B cell (primary cell): ENCODE measurements around the gene CCDC43. TPM values are rescaled to one million over a fixed set of nuclear protein-coding genes. Genes with fewer than 3 reads are reported as not detected.

Experiments used
- ATAC-seq: fragments of 200-7000 bp; cut with Tn5 transposase; one replicate; pipeline ENCODE4 v1.10.0; 2021; ENCODE audit warnings: low read depth, mild to moderate bottlenecking, moderate number of reproducible peaks, moderate library complexity
- CTCF ChIA-PET: fragments of 350-600 bp; sonication (Branson Sonifier 250); formaldehyde crosslinking; loops from one replicate; lab custom pipeline; 2021; ENCODE audit warnings: antibody characterized with exemption, inconsistent platforms; lab: Charles Lee
- POLR2A ChIA-PET: fragments of 350-600 bp; sonication (Branson Sonifier 250); formaldehyde crosslinking; loops from one replicate; lab custom pipeline; 2021; ENCODE audit warnings: antibody characterized with exemption; lab: Charles Lee
- DNase-seq: peaks from one replicate; pipeline ENCODE4 v3.0.0; 2013
- H2AFZ ChIP-seq: 2 replicates; pipeline ENCODE4 v1.6.1; 2012; ENCODE audit warnings: mild to moderate bottlenecking, low read depth, low read length; ENCODE audit not compliant: insufficient read depth, poor library complexity, severe bottlenecking
- H3K27ac ChIP-seq, 2 donors: 1 replicate in 1 of 2; 2 replicates in 1 of 2; pipeline ENCODE4 v1.5.1; 2012 to 2013; ENCODE audit warnings: low read length in 2 of 2, mild to moderate bottlenecking in 2 of 2, moderate library complexity in 1 of 2
- H3K27me3 ChIP-seq, 4 experiments: fragments of 200-600 bp in 1 of 4; sonication (generic) in 1 of 4; replicated peaks in 1 of 4; 1 replicate in 2 of 4; 2 replicates in 2 of 4; pipeline versions ENCODE4 v1.6.1 to v1.7.0; 2013 to 2016; ENCODE audit warnings: low read length in 3 of 4, mild to moderate bottlenecking in 2 of 4, mixed read lengths in 1 of 4, moderate library complexity in 1 of 4; ENCODE audit not compliant: insufficient read depth in 4 of 4, control insufficient read depth in 3 of 4; ENCODE audit errors: control extremely low read depth in 1 of 4
- H3K36me3 ChIP-seq, 2 experiments: replicated peaks in 1 of 2; 1 replicate in 1 of 2; 2 replicates in 1 of 2; pipeline versions ENCODE4 v1.6.1 to v1.7.1; 2013; ENCODE audit warnings: low read length in 1 of 2; ENCODE audit not compliant: insufficient read depth in 2 of 2, control insufficient read depth in 1 of 2; ENCODE audit errors: control extremely low read depth in 1 of 2, extremely low read depth in 1 of 2
- H3K4me1 ChIP-seq, 2 donors: fragments of 200-600 bp in 1 of 2; sonication (generic) in 1 of 2; 1 replicate in 1 of 2; 2 replicates in 1 of 2; pipeline versions ENCODE4 v1.5.1 to v1.6.1; 2013 to 2017; ENCODE audit warnings: low read length in 2 of 2; ENCODE audit not compliant: control insufficient read depth in 2 of 2, insufficient read depth in 2 of 2
- H3K4me2 ChIP-seq: replicated peaks from 2 replicates; pipeline ENCODE3; 2012; ENCODE audit warnings: mild to moderate bottlenecking, low read depth, low read length; ENCODE audit not compliant: poor library complexity, severe bottlenecking
- H3K4me3 ChIP-seq, 5 experiments: fragments of 200-600 bp in 1 of 5; sonication (generic) in 1 of 5; 1 replicate in 3 of 5; 2 replicates in 2 of 5; pipeline versions ENCODE4 v1.5.1 to v1.7.0; 2011 to 2016; ENCODE audit warnings: low read length in 4 of 5, mild to moderate bottlenecking in 4 of 5, low read depth in 2 of 5, control low read depth in 1 of 5, moderate library complexity in 1 of 5; ENCODE audit not compliant: insufficient read depth in 1 of 5; ENCODE audit errors: control extremely low read depth in 1 of 5, extremely low read depth in 1 of 5
- H3K79me2 ChIP-seq: fragments of 200-600 bp; sonication (generic); one replicate; pipeline ENCODE4 v1.6.0; 2016; ENCODE audit warnings: low read length; ENCODE audit not compliant: control insufficient read depth, insufficient read depth
- H3K9ac ChIP-seq: fragments of 200-600 bp; sonication (generic); 2 replicates; pipeline ENCODE4 v1.6.1; 2017; ENCODE audit warnings: mild to moderate bottlenecking, low read length, moderate library complexity
- H3K9me3 ChIP-seq, 3 donors: one replicate each; pipeline versions ENCODE4 v1.6.1 to v1.7.1; 2013; ENCODE audit warnings: low read length in 2 of 3; ENCODE audit not compliant: control insufficient read depth in 2 of 3, insufficient read depth in 1 of 3; ENCODE audit errors: control extremely low read depth in 1 of 3
- H4K20me1 ChIP-seq: 2 replicates; pipeline ENCODE4 v1.6.0; 2012; ENCODE audit warnings: mild to moderate bottlenecking, low read length; ENCODE audit not compliant: insufficient read depth, control insufficient read depth, poor library complexity, severe bottlenecking
- H3K27ac Mint-ChIP-seq: one replicate; pipeline ENCODE4 v1.8.0; 2021; ENCODE audit warnings: mixed read lengths
- H3K27me3 Mint-ChIP-seq: one replicate; pipeline ENCODE4 v1.8.0; 2021; ENCODE audit warnings: mixed read lengths
- H3K4me1 Mint-ChIP-seq: one replicate; pipeline ENCODE4 v1.8.0; 2021; ENCODE audit warnings: mixed read lengths
- H3K4me3 Mint-ChIP-seq: one replicate; pipeline ENCODE4 v1.8.0; 2021; ENCODE audit warnings: mixed read lengths
- H3K9me3 Mint-ChIP-seq: one replicate; pipeline ENCODE4 v1.8.0; 2022; ENCODE audit warnings: mixed read lengths; ENCODE audit not compliant: insufficient read depth
- EZH2 ChIP-seq: IDR thresholded peaks from 2 replicates; pipeline ENCODE4 v1.6.1; 2012; ENCODE audit warnings: borderline replicate concordance, low read depth, mild to moderate bottlenecking, moderate library complexity, low read length; ENCODE audit not compliant: insufficient read depth, poor library complexity, severe bottlenecking
- WGBS: methylation state at CpG from one replicate; pipeline ENCODE4 v1.1.5; 2013; ENCODE audit warnings: missing lambda C conversion rate; ENCODE audit not compliant: insufficient coverage; 5-methylcytosine and 5-hydroxymethylcytosine counted together
- intact Hi-C: fragments of 100-400 bp; cut with micrococcal nuclease; formaldehyde crosslinking; loops from one replicate; pipeline ENCODE4 v1.10.0; 2022
- polyA plus RNA-seq: library from polyadenylated mRNA; depleted of rRNA; stranded (reverse); fragments of >200 nt; gene quantifications from 2 replicates; pipeline ENCODE4 v1.2.3, GENCODE V29; 2012
- total RNA-seq, 2 donors: library from RNA; stranded (reverse); fragments of 120-200 nt in 1 of 2; gene quantifications; 1 replicate in 1 of 2; 2 replicates in 1 of 2; pipeline versions ENCODE4 v1.2.3 to v1.2.4, GENCODE V29; 2013 to 2022
- TF ChIP-seq, protein P1 (sequence below): fragments of 200-600 bp; IDR thresholded peaks from one replicate; pipeline ENCODE4 v1.8.0; 2022; ENCODE audit warnings: antibody characterized with exemption, mild to moderate bottlenecking

CCDC43 gene
- total and polyA plus RNA-seq, 2 donors (not counting 1 experiment from before 2014, with no cell fraction given): 3.3 to 22.7 TPM

DNA sequence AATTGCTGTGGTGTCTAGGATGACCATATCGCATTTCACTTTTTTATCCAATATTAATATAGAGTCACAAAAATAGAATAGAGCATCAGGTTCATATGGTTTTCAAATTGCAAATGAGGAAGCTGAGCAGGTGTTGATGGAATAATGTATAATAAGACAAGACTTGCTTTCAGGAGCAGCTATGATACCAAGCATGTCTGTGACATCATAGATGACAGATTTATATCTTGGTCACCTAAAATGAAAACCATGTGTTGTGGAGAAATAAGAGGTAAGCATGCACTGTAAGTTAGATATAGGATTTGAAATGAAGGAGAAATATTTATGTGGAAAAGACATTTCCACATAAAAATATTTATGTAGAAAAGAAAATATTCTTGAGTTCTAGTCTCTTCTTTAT lies 24.7 kb downstream of the CCDC43 start:
- Mint-ChIP-seq H3K27me3 (peaks cover 6% of the 10 kb centered on the region), H3K9me3 (no peaks in the 10 kb centered on the region), H3K4me1 (no peaks in the 10 kb centered on the region), H3K4me3 (no peak overlapping the region), H3K27ac (no peak overlapping the region)
- ATAC-seq (no peak), DNase-seq (no peak)
- intact Hi-C loops: no loop called here
- no peaks in the 10 kb centered on the region for H3K9me3 ChIP-seq
- WGBS: no CpG with 5 or more reads among the region's 1 CpG
- H3K4me1 ChIP-seq: no peaks in the 10 kb centered on the region
- H3K9ac ChIP-seq: no peak overlapping the region
- H3K27me3 ChIP-seq: peaks cover 0 to 3% (median 0%) of the 10 kb centered on the region in 4 experiments
- no peaks in the 10 kb centered on the region for H4K20me1 ChIP-seq
- H3K4me2 ChIP-seq: no peak overlapping the region
- no peak overlapping the region for H2AFZ ChIP-seq
- no peaks in the 10 kb centered on the region for H3K79me2 ChIP-seq
- H3K36me3 ChIP-seq: no peaks in the 10 kb centered on the region
- CTCF ChIA-PET: no interaction called here
- POLR2A ChIA-PET: no interaction called here
- H3K4me3 ChIP-seq: no peak overlapping the region
- TF ChIP-seq EZH2: no peak
- TF ChIP-seq, protein P1, sequence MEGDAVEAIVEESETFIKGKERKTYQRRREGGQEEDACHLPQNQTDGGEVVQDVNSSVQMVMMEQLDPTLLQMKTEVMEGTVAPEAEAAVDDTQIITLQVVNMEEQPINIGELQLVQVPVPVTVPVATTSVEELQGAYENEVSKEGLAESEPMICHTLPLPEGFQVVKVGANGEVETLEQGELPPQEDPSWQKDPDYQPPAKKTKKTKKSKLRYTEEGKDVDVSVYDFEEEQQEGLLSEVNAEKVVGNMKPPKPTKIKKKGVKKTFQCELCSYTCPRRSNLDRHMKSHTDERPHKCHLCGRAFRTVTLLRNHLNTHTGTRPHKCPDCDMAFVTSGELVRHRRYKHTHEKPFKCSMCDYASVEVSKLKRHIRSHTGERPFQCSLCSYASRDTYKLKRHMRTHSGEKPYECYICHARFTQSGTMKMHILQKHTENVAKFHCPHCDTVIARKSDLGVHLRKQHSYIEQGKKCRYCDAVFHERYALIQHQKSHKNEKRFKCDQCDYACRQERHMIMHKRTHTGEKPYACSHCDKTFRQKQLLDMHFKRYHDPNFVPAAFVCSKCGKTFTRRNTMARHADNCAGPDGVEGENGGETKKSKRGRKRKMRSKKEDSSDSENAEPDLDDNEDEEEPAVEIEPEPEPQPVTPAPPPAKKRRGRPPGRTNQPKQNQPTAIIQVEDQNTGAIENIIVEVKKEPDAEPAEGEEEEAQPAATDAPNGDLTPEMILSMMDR: no peak
- no peak overlapping the region for H3K27ac ChIP-seq

DNA sequence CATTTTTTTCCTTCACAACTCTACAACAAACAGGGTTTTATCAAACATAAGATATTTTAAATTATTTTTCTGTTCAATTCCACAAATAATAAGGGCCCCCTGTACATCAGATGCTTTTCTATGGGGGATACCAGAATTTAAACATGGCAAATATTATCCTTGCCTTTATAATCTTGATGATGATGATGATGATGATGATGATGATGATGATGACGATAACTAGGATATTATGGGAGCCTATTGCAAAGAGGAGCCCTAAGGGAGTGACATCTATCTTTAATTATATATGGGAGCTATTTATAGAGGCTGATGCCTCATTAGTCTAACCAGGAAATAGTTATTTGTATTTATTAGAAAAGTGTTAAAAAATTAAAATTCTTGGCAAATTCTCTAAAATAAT lies 26.5 kb downstream of the CCDC43 start:
- Histone ChIP-seq H3K27ac (no peak overlapping the region), H3K4me3 (no peak overlapping the region), H3K9me3 (no peaks in the 10 kb centered on the region), H2AFZ (no peak overlapping the region), H3K4me2 (no peak overlapping the region), H3K27me3 (peaks cover 0 to 3% (median 0%) of the 10 kb centered on the region in 4 experiments), H3K36me3 (no peaks in the 10 kb centered on the region), H3K4me1 (no peaks in the 10 kb centered on the region), H3K79me2 (no peaks in the 10 kb centered on the region), H3K9ac (no peak overlapping the region), H4K20me1 (no peaks in the 10 kb centered on the region)
- Mint-ChIP-seq H3K27ac (no peak overlapping the region), H3K9me3 (no peaks in the 10 kb centered on the region), H3K4me3 (no peak overlapping the region), H3K4me1 (no peaks in the 10 kb centered on the region), H3K27me3 (peaks cover 6% of the 10 kb centered on the region)
- DNase-seq (no peak), ATAC-seq (no peak)
- ChIA-PET CTCF (no interaction called here), POLR2A (no interaction called here)
- TF ChIP-seq, protein P1: no peak
- no peak for TF ChIP-seq EZH2
- intact Hi-C loops: no loop called here
- WGBS: no CpG with 5 or more reads among the region's 1 CpG
